CD4-positive, alpha-beta T cell treated with Interleukin-4 for 4 hours (primary cell): ENCODE data around the gene POU2AF1.
"Not testable (repeated sequence)": the region's sequence is repeated elsewhere in the genome, so short reads cannot be mapped to it uniquely, and the experiment has no call there.

Experiments used
- DNase-seq: peaks from one replicate; pipeline ENCODE4 v3.0.0-alpha.2; 2020

Gene POU2AF1

DNA sequence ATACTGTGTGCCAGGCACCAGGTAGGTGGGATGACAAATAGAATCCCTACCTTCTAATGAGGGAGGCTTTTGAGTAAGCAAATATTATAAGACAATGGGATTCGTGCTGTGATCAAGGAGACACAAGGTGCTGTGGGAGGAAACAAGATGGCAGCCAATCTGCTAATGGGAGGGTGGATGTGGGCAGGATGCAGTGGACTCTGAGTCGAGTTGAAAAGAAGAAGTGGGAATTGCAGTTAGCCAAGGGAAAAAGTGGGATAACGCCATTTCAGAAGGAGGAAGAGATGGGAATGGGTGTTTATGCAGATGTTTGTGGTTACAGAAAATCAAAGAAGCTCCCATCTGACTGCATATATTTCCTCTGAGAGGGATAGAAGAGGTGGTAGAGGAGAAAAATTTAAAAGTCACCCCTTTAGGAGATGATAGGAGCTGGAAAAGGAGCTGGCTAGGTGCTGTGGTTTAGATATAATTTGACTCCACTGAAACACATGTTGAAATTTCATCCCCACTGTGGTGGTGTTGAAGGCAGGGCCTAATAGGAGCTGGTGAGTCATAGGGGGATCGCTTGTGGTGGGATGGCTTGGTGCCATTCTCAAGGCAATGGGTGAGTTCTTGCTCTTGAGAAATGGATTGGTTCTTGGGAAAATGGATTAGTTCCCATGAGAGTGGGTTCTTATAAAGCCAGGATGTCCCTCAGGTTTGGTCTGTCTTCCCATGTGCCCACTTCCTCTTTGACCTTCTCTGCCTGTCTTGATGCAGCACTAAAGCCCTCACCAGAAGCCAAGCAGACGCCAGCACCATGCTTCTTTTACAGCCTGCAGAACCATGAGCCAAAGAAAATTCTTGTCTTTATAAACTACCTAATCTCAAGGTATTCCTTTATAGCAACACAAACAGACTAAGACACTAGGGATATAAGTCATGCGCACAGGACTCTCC, 30.0 kb upstream of the POU2AF1 start:
- DNase-seq: no peak

DNA sequence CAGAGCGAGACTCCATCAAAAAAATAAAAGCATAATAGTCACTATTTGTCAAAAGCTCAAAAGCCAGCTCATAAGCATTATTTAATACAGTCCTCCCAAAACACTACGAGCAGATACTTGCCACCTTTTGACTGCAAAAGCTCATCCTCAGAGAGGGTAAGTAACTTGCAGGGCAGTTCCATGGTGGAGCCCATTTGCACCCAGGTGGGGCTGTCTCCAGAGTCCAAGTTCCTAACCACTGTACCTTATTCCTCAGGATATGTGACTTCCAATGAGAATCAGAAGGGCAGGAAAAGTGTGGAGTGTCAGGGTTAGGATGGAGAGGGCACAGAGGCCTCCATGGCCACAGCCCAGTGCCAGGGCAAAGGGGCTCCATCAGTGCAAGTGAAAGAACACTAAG, 28.6 kb upstream of the POU2AF1 start:
- no peak for DNase-seq

DNA sequence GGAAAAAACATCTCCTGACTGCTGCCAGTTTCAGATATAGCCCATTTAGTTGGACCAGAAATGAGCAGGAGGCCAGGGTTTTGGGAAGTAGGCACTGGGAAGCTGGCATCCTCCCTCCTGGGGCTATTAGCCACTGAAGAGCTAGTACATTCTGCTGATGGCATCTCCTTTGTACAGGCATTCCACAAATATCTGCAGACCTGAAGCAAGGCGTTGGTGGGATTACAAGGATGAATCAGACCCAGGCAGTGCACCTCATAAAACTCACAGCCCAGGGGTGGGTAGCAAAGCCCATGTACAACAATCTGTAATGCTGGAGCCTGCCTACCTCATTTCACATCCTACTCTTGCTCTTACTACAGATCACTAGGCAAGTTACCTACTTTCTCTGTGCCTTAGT, 27.5 kb upstream of the POU2AF1 start:
- no peak for DNase-seq

DNA sequence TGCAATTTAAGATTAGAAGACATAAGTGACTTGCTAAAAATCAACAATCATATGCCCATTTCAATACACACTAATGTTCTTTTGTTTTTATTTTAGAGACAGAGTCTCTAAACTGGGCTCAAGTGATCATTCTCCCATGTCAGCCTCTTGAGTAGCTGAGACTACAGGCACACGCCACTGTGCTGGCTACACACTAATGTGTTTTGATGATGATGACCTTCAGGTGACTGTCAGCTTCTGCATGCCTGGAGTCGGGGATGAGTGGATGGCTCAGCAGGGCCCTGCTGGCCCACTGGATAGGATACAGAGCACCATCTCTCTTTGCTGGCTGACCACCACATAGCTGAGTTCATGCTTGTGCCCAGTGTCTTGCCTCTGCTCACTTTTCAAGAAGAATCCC, 27.0 kb upstream of the POU2AF1 start:
- no peak for DNase-seq

DNA sequence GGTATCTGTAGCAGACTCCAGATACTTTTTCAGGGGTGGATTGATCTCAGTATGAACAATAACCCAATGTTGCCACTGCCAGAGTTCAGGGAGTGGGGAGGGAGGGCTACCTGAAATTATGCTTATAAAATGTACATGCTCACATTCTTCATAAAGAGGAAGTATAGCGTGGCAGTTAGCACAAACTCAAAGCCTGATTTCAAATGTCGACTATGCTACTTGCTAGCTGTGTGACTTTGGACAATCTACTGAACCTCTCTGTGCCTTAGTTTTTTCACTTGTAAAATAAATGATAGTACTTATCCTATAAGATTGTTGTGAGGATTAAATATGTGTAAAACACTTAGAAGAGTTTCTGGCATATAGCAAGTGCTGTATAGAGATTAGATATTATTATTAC, 26.5 kb upstream of the POU2AF1 start:
- no peak for DNase-seq

DNA sequence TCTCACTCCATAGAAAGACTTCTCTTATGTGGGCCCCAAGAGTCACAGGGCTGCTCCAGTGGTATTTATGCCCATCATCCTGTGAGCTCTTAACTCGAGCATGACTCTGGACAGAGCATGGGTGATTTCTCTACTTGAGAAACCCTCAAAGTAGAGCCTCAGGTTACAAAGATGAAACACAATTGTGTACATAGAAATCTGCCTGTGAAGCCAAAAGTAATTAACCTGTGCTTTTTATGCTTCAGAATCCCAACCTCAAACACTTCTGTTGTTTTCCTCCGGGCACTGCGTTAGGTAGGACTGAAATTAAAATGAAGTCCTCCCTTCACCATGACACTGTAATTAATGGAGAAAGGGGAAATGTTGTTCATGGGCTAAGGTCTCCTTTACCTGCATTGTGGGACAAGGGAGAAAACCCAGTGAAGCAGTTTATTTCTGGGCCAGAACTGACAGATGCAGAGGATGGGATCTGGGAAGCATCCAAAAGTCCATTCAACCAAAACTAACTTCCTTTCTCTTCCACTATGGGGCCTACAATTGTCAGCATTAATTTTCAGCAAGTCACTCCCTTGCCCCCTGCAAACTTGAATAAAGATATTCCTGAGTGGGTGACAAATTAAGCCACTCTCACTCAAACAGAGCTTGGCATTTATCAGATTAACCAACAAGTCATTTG, 24.1 kb upstream of the POU2AF1 start:
- DNase-seq: no peak

DNA sequence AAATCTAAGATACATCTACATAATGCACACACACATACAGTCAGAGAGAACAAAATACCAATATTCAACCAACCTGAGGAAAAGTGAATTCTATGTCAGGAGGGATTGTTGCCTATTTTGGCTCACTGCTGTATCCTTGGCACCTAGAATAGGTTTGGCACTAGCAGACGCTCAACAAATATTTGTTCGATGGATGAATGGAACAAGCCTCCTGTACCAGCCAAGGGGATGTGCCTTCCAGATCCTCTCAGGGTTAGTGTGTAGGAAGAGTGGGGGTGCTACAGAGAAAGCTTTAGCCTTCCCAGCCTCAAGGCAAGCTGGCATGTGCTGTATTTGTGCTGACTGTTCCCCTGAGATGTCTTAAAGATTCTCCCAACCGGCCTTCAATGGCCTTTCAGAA, 23.3 kb upstream of the POU2AF1 start:
- DNase-seq: no peak

DNA sequence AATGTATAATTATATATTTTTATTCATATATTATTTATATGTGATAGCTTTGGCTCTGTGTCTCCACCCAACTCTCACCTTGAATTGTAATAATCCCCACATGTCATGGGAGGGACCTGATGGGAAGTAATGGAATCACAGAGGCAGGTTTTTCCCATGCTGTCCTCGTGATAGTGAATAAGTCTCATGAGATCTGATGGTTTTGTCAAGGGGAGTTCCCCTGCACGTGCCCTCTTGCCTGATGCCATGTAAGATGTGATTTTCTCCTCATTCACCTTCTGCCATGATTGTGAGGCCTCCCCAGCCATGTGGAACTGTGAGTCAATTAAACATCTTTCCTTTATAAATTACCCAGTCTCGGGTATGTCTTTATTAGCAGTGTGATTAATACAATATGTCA, 22.9 kb upstream of the POU2AF1 start:
- DNase-seq: not testable (repeated sequence)

DNA sequence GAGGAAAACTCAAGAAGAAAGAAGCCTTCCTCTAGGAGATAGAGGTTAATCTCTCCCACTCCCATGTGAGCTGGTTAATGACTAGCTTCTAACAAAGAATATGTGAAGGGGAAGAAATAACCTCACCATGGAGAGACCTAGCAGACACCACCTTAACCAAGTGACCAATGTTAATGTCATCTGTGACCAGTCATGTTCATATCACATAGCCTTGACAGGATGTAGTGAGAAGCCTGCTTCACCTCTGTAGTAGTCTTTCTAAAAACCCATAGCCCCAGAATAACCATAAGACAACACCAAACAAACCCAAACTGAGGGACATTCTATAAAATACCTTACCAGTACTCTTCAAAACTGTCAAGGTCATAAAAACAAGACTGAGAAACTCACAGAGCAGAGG, 21.5 kb upstream of the POU2AF1 start:
- DNase-seq: no peak

DNA sequence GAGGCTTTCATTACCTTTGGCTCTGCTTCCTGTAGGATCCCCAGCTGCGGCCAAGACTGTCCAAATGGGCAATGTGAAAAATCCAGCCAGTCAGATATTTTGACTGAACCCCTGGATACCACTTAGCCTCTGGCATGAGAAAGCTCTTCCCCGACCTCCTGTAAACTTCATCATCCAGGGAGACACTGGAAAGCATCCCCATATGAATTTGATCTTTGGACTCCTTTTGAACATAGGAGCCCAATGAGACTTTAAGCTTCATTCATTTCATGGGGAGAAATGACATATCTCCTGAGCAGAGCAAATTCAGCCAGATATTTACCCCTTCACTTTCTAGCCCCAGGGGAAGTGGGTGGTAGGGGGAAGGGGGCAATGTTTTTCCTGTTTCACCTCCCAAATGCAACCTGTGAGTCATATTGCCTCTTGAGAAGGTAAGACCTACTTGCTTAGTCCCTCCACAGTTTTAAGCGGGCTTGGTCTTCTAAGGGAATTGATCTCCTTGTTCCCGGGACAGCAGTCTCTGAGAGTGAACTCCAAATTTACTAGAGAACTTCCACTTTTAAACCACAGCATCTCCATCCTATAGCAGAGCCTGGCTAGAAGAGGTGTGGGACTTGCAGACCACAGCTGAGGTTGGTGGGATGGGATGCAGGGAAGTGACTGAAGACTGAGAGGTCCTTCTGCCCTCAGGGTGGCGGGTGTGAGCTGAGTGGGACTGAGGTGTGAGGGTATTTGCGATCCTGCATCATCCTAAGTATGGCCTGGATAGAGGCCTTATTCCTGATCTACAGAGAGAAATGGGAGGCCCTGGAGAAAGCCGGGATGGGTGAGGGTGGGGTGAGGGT, 20.3 kb upstream of the POU2AF1 start:
- no peak for DNase-seq

DNA sequence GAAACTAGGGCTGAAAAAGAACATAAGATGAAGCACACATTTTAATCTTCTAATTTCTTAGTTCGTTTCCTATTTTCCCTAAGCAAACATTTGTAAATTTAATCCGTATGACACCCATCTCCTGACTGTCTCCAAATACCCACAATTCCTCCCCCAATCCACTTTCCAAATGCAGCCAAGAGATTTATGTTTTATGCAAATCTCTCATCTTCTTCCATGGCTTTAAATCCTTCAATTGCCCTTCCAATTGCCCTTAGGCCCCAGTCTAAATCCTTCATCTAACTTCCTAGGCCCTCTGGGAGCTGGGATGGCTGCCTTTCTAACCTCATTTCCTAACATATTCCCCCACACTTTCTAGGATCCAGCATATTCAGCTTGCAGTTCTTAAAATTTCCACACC, 18.0 kb upstream of the POU2AF1 start:
- DNase-seq: no peak

DNA sequence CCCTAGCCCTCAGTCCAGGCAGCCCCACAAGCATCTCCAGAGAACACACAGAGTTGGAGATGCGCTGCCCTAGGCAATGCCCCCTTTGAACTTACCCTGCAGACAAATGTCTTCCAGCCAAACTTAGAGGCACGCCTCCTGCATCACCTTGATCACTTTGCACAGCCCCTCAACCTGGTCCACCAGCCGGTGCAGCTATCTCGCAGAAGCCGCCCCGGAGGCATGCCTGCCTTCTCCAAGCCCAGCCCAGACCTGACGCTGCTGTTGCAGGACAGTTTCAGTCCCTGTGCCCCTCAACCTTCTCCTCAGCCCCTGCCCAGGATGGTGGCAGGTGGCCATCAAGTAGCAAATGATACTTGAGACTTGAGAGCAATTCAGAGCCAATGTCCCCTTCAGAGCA, 16.7 kb upstream of the POU2AF1 start:
- DNase-seq: no peak

DNA sequence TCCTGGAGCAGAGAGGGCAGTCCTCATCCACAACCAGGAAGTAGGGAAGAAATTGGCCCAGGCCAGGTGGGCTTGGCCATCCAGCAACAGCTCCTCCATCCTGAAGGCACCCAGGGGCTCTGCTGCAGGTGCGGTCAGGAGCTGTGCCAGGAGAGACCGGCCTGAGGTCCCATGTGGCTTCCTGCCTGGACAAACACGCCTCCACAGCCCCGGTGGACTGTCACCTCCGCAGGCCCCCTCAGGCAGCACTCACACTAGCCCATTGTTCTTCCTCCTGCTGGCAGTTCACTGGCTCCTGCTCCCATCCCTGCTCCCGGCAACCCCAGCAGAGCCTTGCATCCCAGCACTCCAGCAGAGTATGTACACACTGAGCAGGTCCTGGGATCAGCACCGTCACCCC, 16.0 kb upstream of the POU2AF1 start:
- DNase-seq: no peak

DNA sequence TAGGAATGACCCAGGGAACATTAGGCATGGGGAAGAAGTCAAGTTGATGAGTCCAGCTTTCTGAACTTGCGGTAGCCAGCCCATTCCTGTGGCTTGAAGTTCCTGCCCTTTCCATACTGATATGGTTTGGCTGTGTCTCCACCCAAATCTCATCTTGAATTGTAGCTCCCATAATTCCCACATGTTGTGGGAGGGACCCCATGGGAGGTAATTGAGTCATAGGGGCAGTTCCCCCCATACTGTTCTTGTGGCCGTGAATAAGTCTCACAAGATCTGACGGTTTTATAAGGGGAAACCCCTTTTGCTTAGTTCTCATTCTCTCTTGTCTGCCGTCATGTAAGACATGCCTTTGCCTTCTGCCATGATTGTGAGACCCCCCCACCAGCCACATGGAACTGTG, 15.1 kb upstream of the POU2AF1 start:
- not testable (repeated sequence) for DNase-seq

DNA sequence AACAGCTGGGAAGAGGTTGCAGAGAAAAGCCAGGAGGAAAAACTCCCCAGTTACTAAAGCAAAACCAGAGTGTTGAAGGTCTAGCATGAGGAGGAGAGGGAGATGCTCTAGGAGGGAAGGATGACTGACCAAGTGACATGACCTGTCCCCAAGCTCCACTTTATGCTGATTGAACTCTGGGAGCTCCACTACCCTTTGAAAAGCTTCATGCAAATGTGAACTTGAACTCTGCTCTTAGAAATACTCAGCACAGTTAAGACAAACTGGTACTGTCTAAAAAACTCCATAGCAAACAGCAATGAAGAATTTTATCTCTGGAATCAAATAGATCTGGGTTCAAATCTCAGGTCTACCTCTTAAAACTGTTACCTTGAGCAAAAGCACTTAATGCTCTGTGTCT, 14.5 kb upstream of the POU2AF1 start:
- DNase-seq: no peak

DNA sequence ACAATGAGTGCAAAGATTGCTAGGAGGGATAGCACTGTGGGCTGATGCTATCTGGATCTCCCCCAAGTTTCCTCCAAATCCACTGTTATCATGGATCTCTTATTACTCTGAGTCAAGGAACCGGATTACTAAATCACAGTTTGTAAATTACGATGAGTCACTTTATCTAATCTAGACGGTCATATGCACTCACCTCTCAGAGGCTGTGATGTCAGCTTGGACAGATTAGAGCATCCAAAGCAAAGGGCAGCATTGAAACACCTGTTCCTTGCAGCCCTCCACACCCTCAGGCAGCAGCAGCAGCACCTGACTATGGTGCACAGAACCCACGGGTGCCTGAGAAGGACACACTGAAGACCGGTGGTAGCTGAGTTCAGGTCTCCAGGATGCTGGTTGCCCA, 14.0 kb upstream of the POU2AF1 start:
- DNase-seq: no peak

DNA sequence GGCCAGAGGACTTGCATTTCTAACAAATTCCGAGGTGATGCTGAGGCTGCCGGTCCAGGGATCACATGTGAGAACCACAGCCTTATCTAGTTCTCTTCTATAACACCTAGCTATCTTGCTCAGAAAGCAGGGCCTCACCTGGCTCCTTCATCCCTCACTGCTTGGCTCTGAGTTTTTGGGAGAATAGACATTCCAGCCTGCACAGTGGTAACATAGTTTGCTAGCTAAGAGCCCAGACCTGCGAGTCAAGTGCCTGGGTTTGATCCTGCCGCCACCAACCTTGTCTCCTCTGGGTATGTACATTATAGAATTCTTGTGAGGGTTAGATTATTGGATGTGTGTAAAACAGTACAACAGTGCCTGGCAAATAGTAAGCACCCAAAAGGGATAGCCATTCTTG, 13.5 kb upstream of the POU2AF1 start:
- DNase-seq: no peak

DNA sequence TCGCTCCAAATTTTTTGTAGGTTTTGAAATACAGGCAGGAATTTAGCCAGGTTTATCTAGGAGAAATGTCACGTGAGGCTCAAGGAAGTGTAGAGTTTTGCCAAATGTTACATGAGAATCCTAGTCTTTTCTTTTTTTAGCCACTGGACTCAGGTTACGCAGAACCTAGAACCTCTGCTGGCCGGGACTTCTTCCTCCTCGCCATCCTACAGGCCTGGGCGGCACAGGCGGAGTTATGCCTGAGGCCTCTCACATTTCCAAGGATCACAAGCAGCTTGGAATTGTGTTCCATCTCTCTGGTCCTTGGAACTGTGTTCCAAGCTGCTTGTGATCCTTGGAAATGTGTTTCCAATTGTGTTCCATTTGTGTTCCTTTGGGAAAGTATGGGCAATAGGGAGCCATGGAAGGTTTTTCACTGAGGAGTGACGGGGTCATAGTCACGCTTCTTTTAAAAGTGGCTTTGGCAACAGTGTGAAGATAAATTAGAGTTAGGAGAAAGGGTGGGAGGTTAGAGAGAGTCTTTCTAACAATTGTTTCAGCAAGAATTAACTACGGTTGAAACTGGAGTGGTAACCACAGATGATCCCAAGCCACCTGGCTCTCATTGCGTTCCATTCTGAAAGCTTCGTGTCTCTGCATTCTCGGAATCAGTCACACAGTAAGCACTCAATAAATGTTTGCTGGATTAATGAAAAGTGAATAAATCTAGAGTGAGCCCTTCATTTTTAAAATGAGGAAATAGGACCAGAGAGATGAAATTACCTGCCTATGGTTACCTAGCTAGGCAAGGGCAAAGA, 12.5 kb upstream of the POU2AF1 start:
- no peak for DNase-seq

DNA sequence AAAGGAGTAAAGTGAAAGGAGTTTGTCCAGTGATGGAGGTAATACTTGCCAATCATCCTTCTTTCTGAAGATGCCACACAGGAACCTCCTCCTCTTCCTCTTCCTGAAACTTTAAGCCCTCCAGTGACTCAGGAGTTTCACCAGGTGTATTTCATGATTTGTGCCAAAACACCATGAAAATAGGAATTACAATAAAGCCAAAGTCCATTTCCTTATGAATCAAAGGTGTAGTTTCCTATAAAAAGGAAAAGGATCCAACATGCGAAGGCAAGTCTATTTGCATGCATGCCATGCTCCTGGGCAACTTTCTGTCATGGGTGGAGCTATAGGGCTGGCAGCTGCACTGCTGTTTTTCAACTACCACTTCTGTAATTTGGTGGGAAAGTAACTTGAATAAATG, 9.8 kb upstream of the POU2AF1 start:
- DNase-seq: no peak

DNA sequence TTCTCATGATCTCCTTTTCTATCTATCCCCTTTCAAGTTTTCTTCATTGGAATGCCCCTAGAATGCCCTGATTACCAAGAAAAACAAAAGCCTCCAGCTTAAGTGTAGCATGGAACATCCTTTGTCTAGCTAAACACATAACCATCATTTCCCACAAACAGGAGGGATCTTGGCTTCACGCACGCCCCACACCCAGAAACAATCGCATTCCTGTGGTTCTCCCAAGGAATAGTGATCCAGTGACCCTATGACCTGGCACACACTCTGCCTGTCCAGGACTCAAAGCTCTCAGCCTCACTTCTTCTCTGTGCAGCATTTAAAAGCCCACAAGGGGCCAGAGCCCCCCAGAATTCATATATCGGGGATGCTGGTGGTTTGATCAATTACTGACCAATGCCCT, 9.3 kb upstream of the POU2AF1 start:
- DNase-seq: no peak

DNA sequence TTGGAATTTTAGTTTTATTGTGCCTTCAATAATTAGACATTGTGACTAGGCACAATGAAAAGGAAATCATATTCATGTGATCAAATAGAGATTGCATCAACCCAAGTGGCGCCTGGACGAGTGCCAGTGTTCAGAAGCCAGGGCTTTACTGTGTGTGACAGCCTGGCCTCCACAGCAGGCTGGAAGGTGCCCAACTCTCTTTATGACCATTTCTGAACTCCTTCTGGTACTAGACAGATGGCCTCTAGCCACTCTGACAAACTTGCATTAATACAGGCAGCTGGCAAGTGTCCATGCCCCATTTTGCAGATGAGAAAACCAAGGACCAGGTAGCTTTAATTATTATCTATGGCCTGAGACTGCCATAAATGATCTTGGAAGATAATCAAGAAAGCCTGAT, 8.3 kb upstream of the POU2AF1 start:
- no peak for DNase-seq

DNA sequence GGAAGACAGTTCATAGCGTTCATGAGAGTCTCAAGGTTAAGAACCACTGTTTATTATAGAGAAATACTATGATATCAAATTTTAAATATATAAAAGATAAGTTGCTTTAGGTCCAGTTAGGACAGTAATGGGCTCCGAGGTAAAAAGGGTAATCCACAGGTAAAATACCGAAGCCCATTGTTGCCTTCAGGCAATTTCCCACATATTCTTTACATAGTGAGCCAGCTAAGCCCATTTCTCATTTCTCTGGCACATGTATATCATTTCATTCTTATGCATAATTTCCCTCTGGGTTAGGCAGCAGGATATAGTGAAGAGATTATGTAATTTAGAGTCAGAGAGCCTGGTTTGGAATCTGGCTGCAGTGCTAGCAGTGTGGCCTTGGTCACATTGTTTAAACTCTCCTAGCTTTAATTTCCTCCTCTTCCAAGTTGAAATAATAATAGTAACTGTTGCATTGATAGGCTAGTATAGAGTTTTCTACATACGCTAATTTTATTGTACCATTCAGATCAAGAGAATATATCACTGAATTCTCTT, 7.6 kb upstream of the POU2AF1 start:
- DNase-seq: no peak
